GM21528 (cell line): ENCODE results near the gene ZNF559.
A peak's percentile ranks its signal among the peaks of the same experiment; 100 is the strongest.
"Not testable (repeated sequence)": the region's sequence is repeated elsewhere in the genome, so short reads cannot be mapped to it uniquely, and the experiment has no call there.

Source experiments
- ATAC-seq: cut with Tn5 transposase; IDR thresholded peaks from one replicate; pipeline ENCODE4 v1.9.1; 2021; ENCODE audit warnings: mild to moderate bottlenecking, moderate library complexity; ENCODE audit not compliant: unreplicated experiment, low FRiP score

ZNF559 gene

DNA sequence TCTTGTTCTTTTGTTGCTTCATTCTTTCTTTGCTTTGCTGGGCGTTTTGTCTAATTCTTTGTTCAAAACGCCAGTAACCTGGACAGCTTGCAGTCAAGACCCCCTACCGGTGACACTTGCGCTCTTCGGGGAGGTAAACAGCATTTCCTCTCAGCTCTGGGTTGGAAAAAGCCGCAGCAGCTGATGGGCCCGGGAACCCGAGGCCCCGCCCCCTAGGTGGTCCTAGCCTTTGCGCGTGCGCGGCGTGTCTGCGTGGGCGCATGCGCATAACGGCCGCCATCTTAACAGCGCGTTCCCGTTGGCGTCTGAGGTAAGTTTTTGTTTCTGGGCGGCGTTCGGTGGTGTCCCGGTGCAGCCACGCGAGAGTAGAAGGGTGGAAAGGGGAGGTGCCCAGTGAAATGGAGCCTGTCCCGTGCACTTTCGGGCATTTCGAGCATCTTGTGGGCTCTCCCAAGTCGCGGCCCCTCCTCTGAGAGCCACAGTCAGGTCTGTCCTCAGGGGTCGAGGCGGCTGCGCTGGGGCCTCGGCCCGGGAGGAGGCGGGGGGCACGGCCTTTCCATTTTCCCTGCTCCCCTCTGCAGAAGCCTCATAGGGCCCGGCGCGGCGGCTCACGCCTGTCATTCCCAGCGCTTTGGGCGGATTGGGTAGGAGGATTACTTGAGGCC, at the start of gene ZNF559:
ZNF559 (plus strand) TSS at position 261 of the 665 bp plus-strand sequence. CDS start 14,371 bp downstream, outside the sequence.
- peak; percentile 97 for ATAC-seq

DNA sequence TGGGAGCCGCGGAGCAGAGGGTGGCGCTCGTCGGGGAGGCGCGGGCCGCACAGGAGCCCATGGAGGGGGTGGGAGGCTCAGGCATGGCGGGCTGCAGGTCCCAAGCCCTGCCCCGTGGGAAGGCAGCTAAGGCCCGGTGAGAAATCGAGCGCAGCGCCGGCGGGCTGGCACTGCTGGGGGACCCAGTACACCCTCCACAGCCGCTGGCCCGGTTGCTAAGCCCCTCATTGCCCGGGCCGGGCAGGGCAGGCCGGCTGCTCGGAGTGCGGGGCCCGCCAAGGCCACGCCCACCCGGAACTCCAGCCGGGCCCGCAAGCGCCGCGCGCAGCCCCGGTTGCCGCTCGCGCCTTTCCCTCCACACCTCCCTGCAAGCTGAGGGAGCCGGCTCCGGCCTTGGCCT, 40.5 kb upstream of the ZNF559 start:
- ATAC-seq = not testable (repeated sequence)

DNA sequence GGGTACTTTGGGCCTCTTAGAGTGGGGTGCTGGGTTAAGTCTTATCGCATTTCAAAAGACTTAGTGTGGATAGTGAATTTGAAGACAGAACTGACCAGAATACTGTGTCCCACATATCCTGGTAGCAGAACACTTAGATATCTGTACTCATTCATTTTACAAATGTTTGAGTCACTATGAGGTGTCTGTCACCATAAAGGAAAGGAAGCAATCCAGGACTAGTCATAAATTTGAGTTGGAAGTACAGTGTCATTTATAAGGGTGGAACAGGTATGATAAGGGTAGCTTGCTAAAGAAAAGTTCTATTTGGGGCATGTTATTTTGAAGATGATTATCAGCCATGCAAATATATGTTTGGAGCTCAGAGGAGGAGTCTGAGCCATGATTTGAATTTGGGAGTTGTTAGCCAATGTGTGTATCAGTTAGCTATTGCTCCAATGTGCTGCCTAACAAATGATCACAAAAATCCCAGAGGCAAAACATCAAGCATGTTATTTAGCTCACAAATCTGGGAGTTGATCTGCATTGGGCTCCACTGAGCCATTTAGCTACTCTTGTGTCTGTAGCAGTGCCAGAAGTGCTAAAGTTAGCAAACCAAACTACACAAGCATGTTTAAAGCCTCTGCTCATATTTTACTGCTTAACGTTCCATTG, 34.6 kb upstream of the ZNF559 start:
- ATAC-seq = no peak

DNA sequence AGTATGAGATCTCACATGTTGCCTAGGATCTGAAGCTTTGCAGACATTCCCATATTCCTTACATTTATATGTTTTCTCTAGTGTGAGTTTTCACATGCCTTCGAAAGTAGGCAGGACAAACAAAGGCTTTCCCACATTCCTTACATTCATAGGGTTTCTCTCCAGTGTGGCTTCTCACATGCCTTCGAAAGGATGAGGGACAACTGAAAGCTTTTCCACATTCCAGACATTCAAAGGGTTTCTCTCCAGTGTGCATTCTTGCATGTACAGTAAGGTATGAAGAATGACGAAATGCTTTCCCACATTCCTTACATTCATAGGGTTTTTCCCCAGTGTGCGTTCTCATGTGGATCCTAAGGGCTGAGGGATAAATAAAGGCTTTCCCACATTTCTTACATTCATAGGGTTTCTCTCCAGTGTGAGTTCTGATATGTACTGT, 28.5 kb upstream of the ZNF559 start:
- no peak for ATAC-seq

DNA sequence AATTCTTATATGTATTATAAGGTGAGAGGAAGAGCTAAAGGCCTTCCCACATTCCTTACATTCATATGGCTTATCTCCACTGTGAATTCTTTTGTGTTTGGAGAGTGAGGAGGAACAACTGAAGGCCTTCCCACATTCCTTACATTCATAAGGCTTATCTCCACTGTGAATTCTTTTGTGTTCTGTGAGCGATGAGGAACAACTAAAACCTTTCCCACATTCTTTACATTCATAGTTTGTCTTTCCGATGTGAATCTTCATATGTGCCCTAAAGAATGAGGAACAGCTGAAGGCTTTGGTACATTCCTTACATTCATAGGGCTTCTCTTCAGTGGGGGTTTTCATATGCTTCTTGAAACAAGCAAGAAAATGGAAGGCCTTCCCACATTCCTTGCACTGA, 27.6 kb upstream of the ZNF559 start:
- ATAC-seq = no peak

DNA sequence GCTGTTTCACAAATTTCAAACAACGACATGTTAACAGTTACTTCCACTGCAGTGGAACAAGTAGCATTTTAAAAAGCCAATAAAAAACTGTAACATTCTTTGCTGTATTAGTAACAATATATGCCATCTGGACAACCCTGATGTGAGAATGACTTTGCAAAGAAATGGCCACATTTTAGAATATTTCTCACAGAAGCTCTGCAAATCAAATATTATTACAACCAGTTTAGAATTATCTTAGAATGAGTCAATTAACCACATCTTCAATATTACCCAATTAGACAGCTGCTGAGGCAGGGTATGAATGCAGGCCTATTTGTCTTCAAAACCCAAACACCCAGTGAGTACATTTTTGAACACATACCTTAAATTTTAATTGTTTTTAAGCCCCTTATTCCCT, 17.5 kb upstream of the ZNF559 start:
- ATAC-seq = no peak

DNA sequence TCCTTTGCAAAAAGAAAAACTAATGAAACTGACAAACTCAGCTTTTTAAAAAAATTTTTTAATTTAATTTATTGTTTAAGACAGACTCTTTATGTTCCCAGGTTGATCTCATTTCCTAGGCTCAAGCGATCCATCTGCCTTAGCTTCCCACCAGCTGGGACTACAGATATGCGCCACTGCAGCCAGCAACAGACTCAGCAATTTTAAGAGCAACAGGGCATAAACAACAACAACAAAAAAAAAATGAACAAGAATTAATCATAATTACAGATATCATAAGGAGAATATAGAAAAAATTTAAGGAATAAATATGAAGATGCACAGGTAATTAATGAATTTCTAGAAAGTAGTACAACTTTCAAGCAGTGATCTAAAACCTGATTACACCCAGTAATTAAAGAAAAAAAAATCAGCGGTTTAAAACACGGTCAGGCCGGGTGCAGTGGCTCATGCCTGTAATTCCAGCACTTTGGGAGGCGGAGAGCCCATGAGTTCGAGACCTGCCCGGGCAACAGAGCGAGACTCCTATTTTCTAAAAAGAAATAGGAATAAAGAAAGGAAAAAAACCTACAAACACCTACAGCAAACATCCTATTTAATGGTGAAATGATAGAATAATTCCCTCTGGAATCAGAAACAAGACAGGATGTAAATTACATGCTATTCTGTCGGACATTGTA, 15.7 kb upstream of the ZNF559 start:
- ATAC-seq = no peak

DNA sequence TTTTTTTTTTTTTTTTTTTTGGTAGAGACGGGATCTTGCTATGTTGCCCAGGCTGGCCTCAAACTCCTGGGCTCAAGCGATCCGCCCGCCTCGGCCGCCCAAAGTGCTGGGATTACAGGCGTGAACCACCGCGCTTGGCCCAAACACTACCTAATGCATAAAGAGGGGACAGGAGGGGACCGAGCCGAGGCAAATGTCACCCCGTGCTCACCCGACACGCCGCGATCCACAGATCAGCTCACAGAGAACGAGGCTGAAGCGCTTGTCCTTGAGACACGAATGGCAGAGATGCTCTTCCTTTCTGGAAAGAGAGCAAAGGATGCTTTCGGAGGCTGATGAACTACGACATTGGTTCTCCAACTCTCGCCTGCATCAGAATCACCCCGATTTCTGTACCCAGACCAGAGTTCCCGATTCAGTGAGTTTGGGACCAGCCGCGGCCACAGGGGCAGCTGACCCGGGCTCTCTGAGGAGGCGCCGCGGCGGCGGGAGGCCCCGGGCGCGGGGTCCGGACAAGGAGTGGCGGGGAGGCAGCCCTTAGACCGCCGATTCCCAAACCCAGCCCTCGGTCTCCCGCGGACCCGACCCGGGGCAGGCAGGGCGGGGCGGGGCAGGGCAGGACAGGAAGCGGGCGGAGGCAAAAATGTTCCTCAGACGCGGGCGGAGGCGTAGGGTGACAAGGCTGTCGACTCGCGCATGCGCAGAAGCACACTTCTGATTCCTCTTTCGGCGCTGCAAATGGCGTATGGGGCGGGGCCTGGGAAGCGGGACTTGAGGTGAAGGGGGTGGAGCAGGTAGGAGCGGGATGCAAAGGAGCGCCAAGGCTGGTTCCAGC, 14.6 kb upstream of the ZNF559 start, which contains the start of gene ZNF699:
ZNF699 (minus strand) TSS at position 700 of the 835 bp plus-strand sequence. CDS start 4,719 bp downstream, outside the sequence.
- peak; percentile 92 for ATAC-seq

DNA sequence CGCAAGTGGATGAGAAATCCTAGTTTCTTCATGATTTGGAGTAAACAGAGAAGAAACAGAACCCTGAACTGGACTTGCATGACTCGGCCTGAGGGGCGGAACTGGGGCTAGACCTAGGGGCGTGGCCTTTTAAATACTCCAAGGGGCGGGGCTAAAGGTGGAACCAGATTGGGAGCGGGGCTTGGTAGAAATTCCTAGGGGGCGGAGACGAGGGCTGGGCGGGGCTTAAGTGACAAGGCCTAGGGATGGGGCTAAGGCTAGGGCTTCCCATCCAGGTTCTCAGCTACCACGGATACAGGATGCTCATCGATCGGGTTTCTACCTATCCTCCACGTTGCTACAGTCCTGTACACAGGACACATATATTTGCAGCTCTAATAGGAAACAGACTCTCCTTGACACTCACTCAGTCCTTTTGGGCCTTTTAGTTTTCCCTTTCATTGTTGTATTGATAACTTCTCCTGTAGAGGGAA, 14.0 kb upstream of the ZNF559 start:
- ATAC-seq = peak; percentile 72

DNA sequence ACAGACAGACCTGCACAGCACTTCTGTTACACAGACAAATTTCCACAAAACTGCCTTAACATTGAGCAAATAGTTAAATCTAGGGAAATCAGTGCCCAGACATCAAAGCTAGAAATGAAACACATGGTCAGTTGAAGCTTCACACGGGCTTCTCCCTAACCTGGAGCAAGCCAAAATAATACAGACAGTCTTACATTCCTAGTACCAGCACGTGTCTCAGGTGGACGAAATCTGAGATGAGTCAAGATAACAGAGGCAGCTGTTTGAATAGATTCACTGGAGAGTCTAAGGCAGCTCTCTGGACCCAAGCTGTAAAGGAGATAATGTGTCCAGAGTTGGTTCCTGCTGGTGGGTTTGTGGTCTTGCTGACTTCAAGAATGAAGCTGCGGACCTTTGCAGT, 10.2 kb upstream of the ZNF559 start:
- ATAC-seq = no peak

DNA sequence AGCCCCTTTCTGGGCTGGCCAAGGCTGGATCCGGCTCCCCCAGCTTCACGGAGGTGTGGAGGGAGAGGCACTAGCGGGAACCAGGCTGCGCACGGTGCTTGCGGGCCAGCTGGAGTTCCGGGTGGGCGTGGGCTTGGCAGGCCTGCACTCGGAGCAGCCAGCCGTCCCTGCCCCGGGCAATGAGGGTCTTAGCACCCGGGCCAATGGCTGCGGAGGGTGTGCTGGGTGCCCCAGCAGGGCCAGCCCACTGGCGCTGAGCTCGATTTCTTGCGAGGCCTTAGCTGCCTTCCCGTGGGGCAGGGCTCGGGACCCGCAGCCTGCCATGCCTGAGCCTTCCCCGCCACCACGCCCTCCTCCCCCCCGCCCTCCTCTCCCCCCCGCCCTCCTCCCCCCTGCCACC, 2.6 kb upstream of the ZNF559 start:
- ATAC-seq = no peak

DNA sequence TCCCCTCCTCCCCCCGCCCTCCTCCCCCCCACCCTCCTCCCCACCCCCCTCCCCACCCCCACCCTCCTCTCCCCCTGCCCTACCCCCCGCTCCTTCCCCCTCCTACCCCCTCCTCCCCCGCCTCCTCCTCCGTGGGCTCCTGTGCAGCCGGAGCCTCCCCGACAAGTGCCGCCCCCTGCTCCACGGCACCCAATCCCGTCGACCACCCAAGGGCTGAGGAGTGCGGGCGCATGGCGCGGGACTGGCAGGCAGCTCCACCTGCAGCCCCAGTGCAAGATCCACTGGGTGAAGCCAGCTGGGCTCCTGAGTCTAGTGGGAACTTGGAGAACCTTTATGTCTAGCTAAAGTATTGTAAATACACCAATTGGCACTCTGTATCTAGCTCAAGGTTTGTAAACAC, 2.2 kb upstream of the ZNF559 start:
- ATAC-seq = not testable (repeated sequence)

DNA sequence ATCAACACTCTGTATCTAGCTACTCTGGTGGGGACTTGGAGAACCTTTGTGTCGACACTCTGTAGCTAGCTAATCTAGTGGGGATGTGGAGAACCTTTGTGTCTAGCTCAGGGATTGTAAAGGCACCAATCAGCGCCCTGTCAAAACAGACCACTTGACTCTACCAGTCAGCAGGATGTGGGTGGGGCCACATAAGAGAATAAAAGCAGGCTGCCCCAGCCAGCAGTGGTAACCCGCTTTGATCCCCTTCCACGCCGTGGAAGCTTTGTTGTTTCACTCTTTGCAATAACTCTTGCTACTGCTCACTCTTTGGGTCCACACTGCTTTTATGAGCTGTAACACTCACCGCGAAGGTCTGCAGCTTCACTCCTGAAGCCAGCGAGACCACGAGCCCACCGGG, 1.8 kb upstream of the ZNF559 start:
- not testable (repeated sequence) for ATAC-seq

DNA sequence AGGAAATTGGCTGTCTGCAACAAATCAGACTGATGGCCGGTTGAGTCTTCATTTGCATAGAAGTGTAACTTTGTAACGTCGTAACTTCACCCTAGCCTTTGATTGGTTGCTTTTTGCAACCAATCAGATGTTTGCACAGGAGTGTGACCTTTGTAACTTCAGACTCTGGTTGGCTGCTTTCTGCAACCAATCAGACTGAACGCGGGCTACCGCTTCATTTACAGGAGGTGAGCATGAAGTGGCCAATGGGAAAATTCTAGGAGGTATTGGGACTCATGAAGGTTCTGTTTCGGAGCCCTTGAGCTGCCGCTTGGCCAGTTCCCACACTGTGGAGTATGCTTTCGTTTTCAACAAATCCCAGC, 441 bp upstream of the ZNF559 start:
- ATAC-seq = peak; percentile 48

DNA sequence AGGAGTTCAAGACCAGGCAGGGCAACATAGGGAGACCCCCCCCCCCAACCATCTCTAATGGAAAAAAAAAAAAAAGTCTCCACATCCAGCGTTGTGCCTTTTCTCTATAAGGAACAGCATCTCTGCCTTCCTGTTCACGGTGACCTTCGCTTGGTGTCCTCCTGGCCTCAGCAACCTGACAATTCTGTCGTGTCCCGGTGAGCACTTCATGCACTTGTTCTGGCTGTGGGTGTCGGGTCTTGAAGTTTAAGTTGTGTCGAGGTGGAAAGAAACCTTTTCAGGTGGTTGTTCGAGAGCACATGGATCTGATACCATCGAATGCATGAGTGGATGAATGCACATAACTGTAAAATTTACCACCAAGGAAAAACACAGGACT, 594 bp downstream of the ZNF559 start:
- no peak for ATAC-seq

DNA sequence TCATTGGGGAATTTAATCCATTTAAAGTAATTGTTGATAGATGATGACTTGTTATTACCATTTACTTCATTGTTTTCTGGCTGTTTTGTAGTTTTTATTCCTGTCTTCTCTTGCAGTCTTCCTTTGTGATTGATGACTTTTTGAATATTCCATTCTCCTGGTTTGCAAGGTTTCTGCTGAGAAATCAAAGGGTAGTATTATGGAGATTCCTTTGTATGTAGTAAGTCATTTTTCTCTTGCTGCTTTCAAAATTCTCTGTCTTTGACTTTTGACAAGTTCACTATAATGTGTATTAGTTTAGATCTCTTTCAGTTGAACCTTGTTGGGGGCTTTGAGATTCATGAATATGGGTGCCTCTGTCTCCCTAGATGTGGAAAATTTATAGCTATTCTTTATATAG, 6.0 kb downstream of the ZNF559 start:
- no peak for ATAC-seq

DNA sequence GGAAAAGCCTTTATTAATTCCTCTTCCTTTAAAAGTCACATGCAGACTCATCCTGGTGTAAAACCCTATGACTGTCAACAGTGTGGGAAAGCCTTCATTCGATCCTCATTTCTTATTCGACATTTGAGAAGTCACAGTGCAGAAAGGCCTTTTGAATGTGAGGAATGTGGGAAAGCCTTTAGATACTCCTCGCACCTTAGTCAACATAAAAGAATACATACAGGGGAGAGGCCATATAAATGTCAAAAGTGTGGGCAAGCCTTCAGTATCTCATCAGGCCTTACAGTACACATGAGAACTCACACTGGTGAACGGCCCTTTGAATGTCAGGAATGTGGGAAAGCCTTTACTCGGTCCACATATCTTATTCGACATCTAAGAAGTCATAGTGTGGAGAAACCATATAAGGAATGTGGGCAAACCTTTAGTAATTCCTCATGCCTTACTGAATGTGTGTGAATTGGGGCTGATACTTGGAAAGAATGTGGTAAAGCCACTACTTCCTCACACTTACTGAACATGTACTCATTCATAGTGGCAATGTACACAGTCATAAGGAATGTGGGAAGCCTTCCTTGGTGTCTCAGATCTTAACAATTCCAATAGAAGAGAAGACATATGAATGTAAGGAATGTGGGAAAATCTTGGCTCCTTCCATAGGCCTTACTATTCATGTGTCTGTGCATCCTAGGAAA, 18.8 kb downstream of the ZNF559 start:
- no peak for ATAC-seq

DNA sequence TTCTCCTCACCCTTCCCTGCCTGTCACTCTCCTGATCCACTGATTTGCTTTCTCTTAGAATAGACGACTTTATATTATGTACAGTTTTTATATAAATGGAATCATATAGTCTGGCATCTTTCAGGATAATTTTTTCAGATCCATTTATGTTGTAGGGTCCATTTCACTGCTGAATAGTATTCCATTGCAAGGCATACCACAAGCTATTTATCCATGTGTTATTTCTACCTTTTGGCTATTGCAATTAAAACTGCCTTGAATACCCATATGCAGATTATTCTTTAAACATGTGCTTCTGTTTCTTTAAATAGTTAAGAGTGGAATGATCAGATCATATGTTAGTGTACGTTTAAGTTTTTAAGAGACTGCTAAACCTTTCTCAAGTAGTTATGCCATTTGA, 21.0 kb downstream of the ZNF559 start:
- no peak for ATAC-seq

DNA sequence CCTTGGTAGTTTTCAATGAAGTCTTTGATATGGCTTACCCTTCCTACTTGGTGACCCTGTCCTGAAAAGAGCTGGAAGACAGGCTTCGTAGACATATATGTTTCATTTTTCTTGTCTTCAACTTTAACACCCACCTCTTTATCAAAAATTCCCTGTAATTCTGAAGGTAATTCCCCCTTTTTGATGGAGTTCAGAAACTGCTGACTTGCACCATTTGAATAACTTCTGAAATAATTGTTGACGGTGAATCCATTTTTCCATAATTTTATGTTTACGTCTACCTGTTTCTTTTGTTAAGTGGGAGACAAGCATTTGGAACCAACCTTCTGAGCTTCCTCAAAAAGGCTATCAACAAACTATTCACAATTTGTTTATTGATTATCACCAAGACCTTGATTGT, 24.3 kb downstream of the ZNF559 start:
- no peak for ATAC-seq

DNA sequence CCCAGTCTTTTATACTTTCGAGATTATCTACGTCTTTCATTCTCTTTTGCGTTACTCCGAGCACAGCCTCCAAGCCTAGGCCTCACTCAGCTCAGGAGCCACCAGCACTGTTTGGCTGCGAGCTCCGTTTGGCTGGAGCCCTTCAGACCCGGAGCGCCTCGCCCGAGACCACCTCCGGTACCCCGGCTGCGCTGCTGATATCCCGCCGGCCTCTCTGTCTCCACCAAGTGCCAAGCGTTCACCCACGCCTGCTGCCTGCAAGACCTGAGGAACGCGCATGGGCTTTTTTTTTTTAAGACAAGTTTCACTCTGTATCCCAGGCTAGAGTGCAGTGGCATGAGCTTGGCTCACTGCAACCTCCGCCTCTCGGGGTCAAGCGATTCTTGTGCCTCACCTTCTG, 24.7 kb downstream of the ZNF559 start:
- no peak for ATAC-seq
